Measurements from ENCODE around the gene HBM. TPM values are rescaled to one million over a fixed set of nuclear protein-coding genes. Genes with fewer than 3 reads are reported as not detected.

HBM gene
- polyA plus RNA-seq, 1 donor (not counting 4 experiments of a cell fraction or from before 2014, with no cell fraction given), result not detected

DNA sequence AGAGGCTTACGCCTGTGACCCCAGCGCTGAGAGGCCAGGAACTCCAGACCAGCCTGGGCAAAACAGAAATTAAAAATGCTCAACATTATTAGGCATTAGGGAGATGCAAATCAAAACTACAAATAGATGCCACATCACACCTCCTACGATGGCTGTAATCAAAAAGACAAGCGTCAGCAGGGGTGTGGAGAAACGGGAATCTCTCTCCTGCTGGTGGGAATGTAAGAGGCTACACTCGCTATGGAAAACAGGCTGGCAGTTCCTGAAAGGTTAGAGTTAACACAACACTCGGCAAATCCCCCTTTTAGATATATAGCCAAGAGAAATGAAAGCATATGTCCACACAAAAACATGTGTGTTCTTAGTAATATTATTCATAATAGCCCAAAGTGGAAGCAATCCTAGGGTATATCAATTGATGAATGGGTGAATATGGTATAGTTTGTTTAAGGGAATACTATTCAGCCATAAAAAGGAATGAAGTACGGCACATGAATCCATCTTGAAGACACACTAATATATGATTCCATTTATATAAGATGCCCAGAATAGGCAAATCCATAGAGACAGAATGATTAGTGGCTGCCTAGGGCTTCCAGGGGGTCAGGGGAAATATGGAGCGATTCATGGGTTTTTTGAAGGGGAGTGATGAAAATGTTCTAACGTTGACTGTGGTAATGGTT is 25.5 kb upstream of the HBM start:
- Histone ChIP-seq H3K9me3 (ENCODE audit: control insufficient read depth, low read depth, low read length) (no peaks in the 10 kb centered on the region), H2AFZ (ENCODE audit: control insufficient read depth, low read length) (no peak overlapping the region), H3K79me2 (ENCODE audit: control insufficient read depth, insufficient read depth, low read length) (peaks cover 22% of the 10 kb centered on the region), H4K20me1 (ENCODE audit: control insufficient read depth, extremely low read depth, insufficient read depth, low read length) (no peaks in the 10 kb centered on the region), H3K4me2 (ENCODE audit: control insufficient read depth, extremely low read depth, insufficient read depth, low read depth, low read length) (no peak overlapping the region), H3K27me3 (ENCODE audit: control insufficient read depth, extremely low read depth, insufficient read depth, low read length) (no peaks in the 10 kb centered on the region), H3K9me1 (ENCODE audit: control insufficient read depth, extremely low read depth, insufficient read depth, low read length) (no peaks in the 10 kb centered on the region), H3K4me3 (ENCODE audit: control insufficient read depth in 2 of 3, extremely low read depth in 1 of 3, insufficient read depth in 2 of 3, low read depth in 1 of 3, low read length in 3 of 3) (no peak overlapping the region), H3K27ac (ENCODE audit: control insufficient read depth, insufficient read depth, low read length) (no peak overlapping the region), H3K36me3 (ENCODE audit: control insufficient read depth in 2 of 2, extremely low read depth in 1 of 2, insufficient read depth in 2 of 2, low read length in 2 of 2) (peaks cover 0 to 3% of the 10 kb centered on the region in 2 experiments), H3K4me1 (ENCODE audit: control insufficient read depth, extremely low read depth, insufficient read depth, low read length) (no peaks in the 10 kb centered on the region), H3K9ac (ENCODE audit: control insufficient read depth, extremely low read depth, insufficient read depth, low read length) (no peak overlapping the region)
- TF ChIP-seq CTCF (optimal IDR thresholded peaks at IDR 0.05 in 1 of 3, IDR thresholded peaks at IDR 0.05 in 1 of 3, conservative IDR thresholded peaks at IDR 0.05 in 1 of 3; ENCODE audit: extremely low read depth in 1 of 3, insufficient read depth in 2 of 3, low read length in 3 of 3) (no peak), EZH2 (IDR thresholded peaks at IDR 0.05; ENCODE audit: low read length) (no peak)
- no peak for FAIRE-seq
- DNase-seq (ENCODE audit: low read depth, low spot score), result no peak
- dilution Hi-C loops (cut with MboI; ENCODE audit: extremely low pct_ligation_motif_present, low sequenced_read_pairs), result no loop called here

- H3K4me1 ChIP-seq (ENCODE audit: control insufficient read depth, extremely low read depth, insufficient read depth, low read length), result no peaks in the 10 kb centered on the region
- no peak overlapping the region for H3K9ac ChIP-seq (ENCODE audit: control insufficient read depth, extremely low read depth, insufficient read depth, low read length)
- H3K36me3 ChIP-seq (ENCODE audit: control insufficient read depth in 2 of 2, extremely low read depth in 1 of 2, insufficient read depth in 2 of 2, low read length in 2 of 2), result no peaks in the 10 kb centered on the region
- H4K20me1 ChIP-seq (ENCODE audit: control insufficient read depth, extremely low read depth, insufficient read depth, low read length), result no peaks in the 10 kb centered on the region
- no peak overlapping the region for H3K4me3 ChIP-seq (ENCODE audit: control insufficient read depth in 2 of 3, extremely low read depth in 1 of 3, insufficient read depth in 2 of 3, low read depth in 1 of 3, low read length in 3 of 3)
- no peak for TF ChIP-seq CTCF (optimal IDR thresholded peaks at IDR 0.05 in 1 of 3, IDR thresholded peaks at IDR 0.05 in 1 of 3, conservative IDR thresholded peaks at IDR 0.05 in 1 of 3; ENCODE audit: extremely low read depth in 1 of 3, insufficient read depth in 2 of 3, low read length in 3 of 3)
- no peak for TF ChIP-seq EZH2 (IDR thresholded peaks at IDR 0.05; ENCODE audit: low read length)
- H2AFZ ChIP-seq (ENCODE audit: control insufficient read depth, low read length), result no peak overlapping the region
- H3K9me3 ChIP-seq (ENCODE audit: control insufficient read depth, low read depth, low read length), result no peaks in the 10 kb centered on the region
- no peak overlapping the region for H3K4me2 ChIP-seq (ENCODE audit: control insufficient read depth, extremely low read depth, insufficient read depth, low read depth, low read length)
- peaks cover 5% of the 10 kb centered on the region for H3K79me2 ChIP-seq (ENCODE audit: control insufficient read depth, insufficient read depth, low read length)
- DNase-seq (ENCODE audit: low read depth, low spot score) (no peak), FAIRE-seq (no peak)
- no peak overlapping the region for H3K27ac ChIP-seq (ENCODE audit: control insufficient read depth, insufficient read depth, low read length)
- no peaks in the 10 kb centered on the region for H3K9me1 ChIP-seq (ENCODE audit: control insufficient read depth, extremely low read depth, insufficient read depth, low read length)
- H3K27me3 ChIP-seq (ENCODE audit: control insufficient read depth, extremely low read depth, insufficient read depth, low read length), result no peaks in the 10 kb centered on the region
- dilution Hi-C loops (cut with MboI; ENCODE audit: extremely low pct_ligation_motif_present, low sequenced_read_pairs), result no loop called here
Measured at GRCh38 chr16:142405-142967, 23.3 kb upstream of the HBM start.

All from keratinocyte (primary cell).